Breast epithelium (tissue), 3 donors: Measurements from ENCODE around the gene SMAD6.

Experiments used
- POLR2A ChIP-seq: fragments of 450-650 bp; IDR thresholded peaks from one replicate; pipeline ENCODE4 v1.6.1; 2016; ENCODE audit warnings: antibody characterized with exemption, mild to moderate bottlenecking, moderate library complexity
- POLR2AphosphoS5 ChIP-seq, 3 donors: sonication (generic); formaldehyde crosslinking; IDR thresholded peaks; one replicate each; pipeline ENCODE4 v1.6.1; 2017; ENCODE audit warnings: antibody characterized with exemption in 3 of 3
- TF ChIP-seq, protein P1 (sequence below), 3 donors: fragments of 450-650 bp; IDR thresholded peaks; one replicate each; pipeline ENCODE4 v1.5.1; 2016 to 2017; ENCODE audit warnings: antibody characterized with exemption in 3 of 3, mild to moderate bottlenecking in 3 of 3, moderate library complexity in 3 of 3

GRCh38 chr15:66830358-66830757 is 128.3 kb downstream of the SMAD6 start:
- TF ChIP-seq POLR2A = no peak
- TF ChIP-seq, protein P1, sequence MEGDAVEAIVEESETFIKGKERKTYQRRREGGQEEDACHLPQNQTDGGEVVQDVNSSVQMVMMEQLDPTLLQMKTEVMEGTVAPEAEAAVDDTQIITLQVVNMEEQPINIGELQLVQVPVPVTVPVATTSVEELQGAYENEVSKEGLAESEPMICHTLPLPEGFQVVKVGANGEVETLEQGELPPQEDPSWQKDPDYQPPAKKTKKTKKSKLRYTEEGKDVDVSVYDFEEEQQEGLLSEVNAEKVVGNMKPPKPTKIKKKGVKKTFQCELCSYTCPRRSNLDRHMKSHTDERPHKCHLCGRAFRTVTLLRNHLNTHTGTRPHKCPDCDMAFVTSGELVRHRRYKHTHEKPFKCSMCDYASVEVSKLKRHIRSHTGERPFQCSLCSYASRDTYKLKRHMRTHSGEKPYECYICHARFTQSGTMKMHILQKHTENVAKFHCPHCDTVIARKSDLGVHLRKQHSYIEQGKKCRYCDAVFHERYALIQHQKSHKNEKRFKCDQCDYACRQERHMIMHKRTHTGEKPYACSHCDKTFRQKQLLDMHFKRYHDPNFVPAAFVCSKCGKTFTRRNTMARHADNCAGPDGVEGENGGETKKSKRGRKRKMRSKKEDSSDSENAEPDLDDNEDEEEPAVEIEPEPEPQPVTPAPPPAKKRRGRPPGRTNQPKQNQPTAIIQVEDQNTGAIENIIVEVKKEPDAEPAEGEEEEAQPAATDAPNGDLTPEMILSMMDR (IDR thresholded peaks at IDR 0.05) = no peak
- no peak for TF ChIP-seq POLR2AphosphoS5 (IDR thresholded peaks at IDR 0.05)
